WI38 (cell line): ENCODE measurements around the gene FRMD4A.

Experiments used
- H3K4me3 ChIP-seq: 2 replicates; pipeline ENCODE4 v1.5.1; 2011; ENCODE audit warnings: low read depth, mild to moderate bottlenecking, control low read depth, low read length
- TF ChIP-seq, protein P1 (sequence below): IDR thresholded peaks from 2 replicates; pipeline ENCODE4 v1.5.1; 2012; ENCODE audit warnings: low read depth, mild to moderate bottlenecking, control low read depth, low read length

FRMD4A gene

GRCh38 chr10:13775786-13776775, 554.6 kb downstream of the FRMD4A start:
- no peak overlapping the region for H3K4me3 ChIP-seq
- TF ChIP-seq, protein P1, sequence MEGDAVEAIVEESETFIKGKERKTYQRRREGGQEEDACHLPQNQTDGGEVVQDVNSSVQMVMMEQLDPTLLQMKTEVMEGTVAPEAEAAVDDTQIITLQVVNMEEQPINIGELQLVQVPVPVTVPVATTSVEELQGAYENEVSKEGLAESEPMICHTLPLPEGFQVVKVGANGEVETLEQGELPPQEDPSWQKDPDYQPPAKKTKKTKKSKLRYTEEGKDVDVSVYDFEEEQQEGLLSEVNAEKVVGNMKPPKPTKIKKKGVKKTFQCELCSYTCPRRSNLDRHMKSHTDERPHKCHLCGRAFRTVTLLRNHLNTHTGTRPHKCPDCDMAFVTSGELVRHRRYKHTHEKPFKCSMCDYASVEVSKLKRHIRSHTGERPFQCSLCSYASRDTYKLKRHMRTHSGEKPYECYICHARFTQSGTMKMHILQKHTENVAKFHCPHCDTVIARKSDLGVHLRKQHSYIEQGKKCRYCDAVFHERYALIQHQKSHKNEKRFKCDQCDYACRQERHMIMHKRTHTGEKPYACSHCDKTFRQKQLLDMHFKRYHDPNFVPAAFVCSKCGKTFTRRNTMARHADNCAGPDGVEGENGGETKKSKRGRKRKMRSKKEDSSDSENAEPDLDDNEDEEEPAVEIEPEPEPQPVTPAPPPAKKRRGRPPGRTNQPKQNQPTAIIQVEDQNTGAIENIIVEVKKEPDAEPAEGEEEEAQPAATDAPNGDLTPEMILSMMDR: no peak

GRCh38 chr10:13774303-13774893, 556.3 kb downstream of the FRMD4A start:
- TF ChIP-seq, protein P1: no peak

GRCh38 chr10:13773496-13774170, 557.1 kb downstream of the FRMD4A start:
- no peak overlapping the region for H3K4me3 ChIP-seq
- TF ChIP-seq, protein P1: no peak

More at GRCh38 chr10:13774303-13774893, 556.3 kb downstream of the FRMD4A start:
- no peak overlapping the region for H3K4me3 ChIP-seq

- H3K4me3 ChIP-seq: no peak overlapping the region
- TF ChIP-seq, protein P1: no peak
Measured at GRCh38 chr10:13773043-13773442, 557.7 kb downstream of the FRMD4A start.

- TF ChIP-seq, protein P1: no peak
Measured at GRCh38 chr10:13771992-13772391, 558.7 kb downstream of the FRMD4A start.

DNA sequence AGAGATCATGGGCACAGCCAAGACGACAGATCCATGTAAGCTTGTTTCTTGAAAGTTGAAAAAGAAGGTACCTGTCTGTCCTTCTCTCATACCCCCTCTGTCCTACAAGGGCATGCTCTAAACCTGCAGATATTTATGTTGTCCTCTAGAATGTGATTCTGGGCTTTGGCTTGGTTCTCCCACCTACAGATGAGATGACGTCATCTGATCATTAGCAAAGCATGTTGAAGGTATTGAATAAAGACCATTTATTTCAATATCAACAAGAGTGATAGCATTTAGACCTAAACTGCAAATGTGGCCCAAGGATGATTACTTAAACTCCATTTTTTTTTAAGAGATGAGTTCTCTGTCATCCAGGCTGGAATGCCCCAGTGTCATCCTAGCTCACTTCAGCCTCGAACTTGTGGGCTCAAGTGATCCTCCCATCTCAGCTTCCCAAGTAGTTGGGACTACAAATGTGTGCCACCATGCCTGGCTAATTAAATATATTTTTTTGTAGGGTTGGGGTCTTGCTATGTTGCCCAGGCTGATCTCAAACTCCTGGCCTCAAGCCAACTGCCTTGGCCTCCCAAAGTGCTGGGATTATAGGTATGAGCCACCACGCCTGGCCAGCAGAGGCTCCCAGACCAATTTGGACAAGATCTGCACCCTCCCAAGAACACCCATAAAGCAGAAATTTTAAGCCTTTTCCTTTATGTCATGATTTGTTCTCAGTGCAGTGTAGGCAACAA, 559.8 kb downstream of the FRMD4A start:
- no peak overlapping the region for H3K4me3 ChIP-seq
- TF ChIP-seq, protein P1: no peak

More at GRCh38 chr10:13771992-13772391, 558.7 kb downstream of the FRMD4A start:
- H3K4me3 ChIP-seq: no peak overlapping the region
